ENCODE results near the gene CERS3.
A peak's percentile ranks its signal among the peaks of the same experiment; 100 is the strongest.
"Not testable (repeated sequence)": the region's sequence is repeated elsewhere in the genome, so short reads cannot be mapped to it uniquely, and the experiment has no call there.

CERS3 gene

DNA sequence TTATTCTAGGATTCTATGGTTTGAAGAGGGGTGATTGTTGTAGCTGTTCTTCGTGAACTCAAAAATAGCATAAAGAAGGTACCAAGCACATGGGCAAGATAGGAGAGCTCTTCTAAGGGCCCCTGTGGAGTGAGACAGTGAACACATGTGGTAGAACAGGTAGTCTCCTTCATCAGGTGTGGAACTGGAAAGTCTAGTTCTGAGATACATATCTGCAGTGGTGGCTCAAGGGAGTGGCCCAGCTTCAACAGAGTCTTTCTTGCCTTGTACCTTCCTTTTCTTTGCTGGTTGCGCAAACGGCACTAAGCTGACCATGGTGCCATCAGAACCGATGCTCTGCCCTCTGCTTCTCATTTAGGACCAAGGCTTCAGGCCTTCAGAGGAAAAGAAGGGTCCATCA is 65.2 kb downstream of the CERS3 start:
- H2BK15ac ChIP-seq (replicated peaks; ENCODE audit: low read depth): no peak overlapping the region

GRCh38 chr15:100461049-100461448 is 67.7 kb downstream of the CERS3 start:
- Histone ChIP-seq H3K4ac (ENCODE audit: low read depth, low read length) (no peak overlapping the region), H2BK5ac (ENCODE audit: low read length) (no peak overlapping the region), H3K23ac (ENCODE audit: low read length) (no peak overlapping the region), H4K5ac (ENCODE audit: low read length) (no peak overlapping the region), H3K56ac (ENCODE audit: low read length) (no peak overlapping the region), H3K18ac (ENCODE audit: low read length) (no peak overlapping the region), H3K27me3 (ENCODE audit: insufficient read depth, low read length, poor library complexity) (no peaks in the 10 kb centered on the region), H3K4me2 (ENCODE audit: low read length) (no peak overlapping the region), H2BK120ac (ENCODE audit: low read depth, low read length) (no peak overlapping the region), H3K9ac (ENCODE audit: low read length) (no peak overlapping the region), H3K4me1 (ENCODE audit: control insufficient read depth, low read depth, low read length) (no peaks in the 10 kb centered on the region), H4K8ac (ENCODE audit: low read depth, low read length) (no peak overlapping the region), H2BK15ac (replicated peaks; ENCODE audit: low read depth) (no peak overlapping the region), H3K4me3 (ENCODE audit: low read length) (no peak overlapping the region), H2AK5ac (ENCODE audit: low read length) (no peak overlapping the region), H3K27ac (ENCODE audit: low read depth, low read length) (no peak overlapping the region), H3K79me1 (ENCODE audit: low read length) (no peaks in the 10 kb centered on the region), H3K79me2 (ENCODE audit: control insufficient read depth, insufficient read depth, low read length) (no peaks in the 10 kb centered on the region), H3K36me3 (ENCODE audit: control insufficient read depth, insufficient read depth, low read length) (no peaks in the 10 kb centered on the region)
- WGBS (ENCODE audit: extremely low coverage, insufficient coverage, low lambda C conversion rate): no CpG with 5 or more reads among the region's 2 CpGs
- DNase-seq: no peak

More for the DNA sequence above, 65.2 kb downstream of the CERS3 start:
- H3K79me1 ChIP-seq (ENCODE audit: low read length): no peaks in the 10 kb centered on the region
- H2BK120ac ChIP-seq (ENCODE audit: low read depth, low read length): no peak overlapping the region
- no peaks in the 10 kb centered on the region for H3K79me2 ChIP-seq (ENCODE audit: control insufficient read depth, insufficient read depth, low read length)
- no peak overlapping the region for H3K23ac ChIP-seq (ENCODE audit: low read length)
- no peaks in the 10 kb centered on the region for H3K36me3 ChIP-seq (ENCODE audit: control insufficient read depth, insufficient read depth, low read length)
- H3K9ac ChIP-seq (ENCODE audit: low read length): no peak overlapping the region
- WGBS (ENCODE audit: extremely low coverage, insufficient coverage, low lambda C conversion rate): no CpG with 5 or more reads among the region's 4 CpGs
- no peak overlapping the region for H2BK5ac ChIP-seq (ENCODE audit: low read length)
- no peak overlapping the region for H3K4ac ChIP-seq (ENCODE audit: low read depth, low read length)
- H4K5ac ChIP-seq (ENCODE audit: low read length): no peak overlapping the region
- no peaks in the 10 kb centered on the region for H3K27me3 ChIP-seq (ENCODE audit: insufficient read depth, low read length, poor library complexity)
- no peak overlapping the region for H3K27ac ChIP-seq (ENCODE audit: low read depth, low read length)
- no peak overlapping the region for H2AK5ac ChIP-seq (ENCODE audit: low read length)
- H3K18ac ChIP-seq (ENCODE audit: low read length): no peak overlapping the region
- H4K8ac ChIP-seq (ENCODE audit: low read depth, low read length): no peak overlapping the region
- no peak overlapping the region for H3K56ac ChIP-seq (ENCODE audit: low read length)
- no peak overlapping the region for H3K4me2 ChIP-seq (ENCODE audit: low read length)
- H3K4me3 ChIP-seq (ENCODE audit: low read length): no peak overlapping the region
- H3K4me1 ChIP-seq (ENCODE audit: control insufficient read depth, low read depth, low read length): no peaks in the 10 kb centered on the region
- no peak for DNase-seq

GRCh38 chr15:100457201-100457600 is 71.5 kb downstream of the CERS3 start:
- no CpG with 5 or more reads among the region's 1 CpG for WGBS (ENCODE audit: extremely low coverage, insufficient coverage, low lambda C conversion rate)
- Histone ChIP-seq H3K9ac (ENCODE audit: low read length) (no peak overlapping the region), H2AK5ac (ENCODE audit: low read length) (no peak overlapping the region), H3K18ac (ENCODE audit: low read length) (no peak overlapping the region), H4K5ac (ENCODE audit: low read length) (no peak overlapping the region), H3K27ac (ENCODE audit: low read depth, low read length) (no peak overlapping the region), H3K4me1 (ENCODE audit: control insufficient read depth, low read depth, low read length) (no peaks in the 10 kb centered on the region), H3K79me2 (ENCODE audit: control insufficient read depth, insufficient read depth, low read length) (no peaks in the 10 kb centered on the region), H3K36me3 (ENCODE audit: control insufficient read depth, insufficient read depth, low read length) (no peaks in the 10 kb centered on the region), H2BK120ac (ENCODE audit: low read depth, low read length) (no peak overlapping the region), H2BK15ac (replicated peaks; ENCODE audit: low read depth) (no peak overlapping the region), H2BK5ac (ENCODE audit: low read length) (no peak overlapping the region), H3K56ac (ENCODE audit: low read length) (no peak overlapping the region), H3K79me1 (ENCODE audit: low read length) (no peaks in the 10 kb centered on the region), H3K4me3 (ENCODE audit: low read length) (no peak overlapping the region), H3K27me3 (ENCODE audit: insufficient read depth, low read length, poor library complexity) (no peaks in the 10 kb centered on the region), H3K23ac (ENCODE audit: low read length) (no peak overlapping the region), H3K4ac (ENCODE audit: low read depth, low read length) (no peak overlapping the region), H4K8ac (ENCODE audit: low read depth, low read length) (no peak overlapping the region), H3K4me2 (ENCODE audit: low read length) (no peak overlapping the region)
- DNase-seq: peak; percentile 60

DNA sequence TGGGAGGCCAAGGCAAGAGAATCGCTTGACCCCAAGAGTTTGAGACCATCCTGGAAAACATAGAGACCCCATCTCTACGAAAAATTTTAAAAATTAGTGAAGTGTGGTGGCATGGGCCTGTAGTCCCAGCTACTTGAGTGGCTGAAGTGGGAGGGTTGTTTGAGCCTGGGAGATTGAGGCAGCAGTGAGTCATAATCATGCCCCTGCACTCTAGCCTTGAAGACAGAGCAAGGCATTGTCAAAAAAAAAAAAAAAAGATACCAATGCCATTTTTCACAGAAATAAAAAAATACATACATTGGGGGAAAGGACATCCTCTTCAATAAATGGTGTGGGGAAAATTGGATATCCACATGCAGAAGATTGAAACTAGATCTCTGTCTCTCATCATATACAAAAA is 74.6 kb downstream of the CERS3 start:
- no peak overlapping the region for H2AK5ac ChIP-seq (ENCODE audit: low read length)
- no peaks in the 10 kb centered on the region for H3K4me1 ChIP-seq (ENCODE audit: control insufficient read depth, low read depth, low read length)
- no CpG with 5 or more reads among the region's 2 CpGs for WGBS (ENCODE audit: extremely low coverage, insufficient coverage, low lambda C conversion rate)
- H2BK5ac ChIP-seq (ENCODE audit: low read length): no peak overlapping the region
- H2BK120ac ChIP-seq (ENCODE audit: low read depth, low read length): no peak overlapping the region
- no peak overlapping the region for H3K23ac ChIP-seq (ENCODE audit: low read length)
- H3K4me3 ChIP-seq (ENCODE audit: low read length): no peak overlapping the region
- H3K27me3 ChIP-seq (ENCODE audit: insufficient read depth, low read length, poor library complexity): no peaks in the 10 kb centered on the region
- H3K4ac ChIP-seq (ENCODE audit: low read depth, low read length): no peak overlapping the region
- no peak overlapping the region for H3K56ac ChIP-seq (ENCODE audit: low read length)
- no peak for DNase-seq
- H3K4me2 ChIP-seq (ENCODE audit: low read length): no peak overlapping the region
- H3K18ac ChIP-seq (ENCODE audit: low read length): no peak overlapping the region
- H4K5ac ChIP-seq (ENCODE audit: low read length): no peak overlapping the region
- H3K9ac ChIP-seq (ENCODE audit: low read length): no peak overlapping the region
- no peak overlapping the region for H3K27ac ChIP-seq (ENCODE audit: low read depth, low read length)
- no peaks in the 10 kb centered on the region for H3K79me2 ChIP-seq (ENCODE audit: control insufficient read depth, insufficient read depth, low read length)
- H2BK15ac ChIP-seq (replicated peaks; ENCODE audit: low read depth): no peak overlapping the region
- H3K79me1 ChIP-seq (ENCODE audit: low read length): no peaks in the 10 kb centered on the region
- no peaks in the 10 kb centered on the region for H3K36me3 ChIP-seq (ENCODE audit: control insufficient read depth, insufficient read depth, low read length)
- no peak overlapping the region for H4K8ac ChIP-seq (ENCODE audit: low read depth, low read length)

GRCh38 chr15:100448481-100448880 is 80.3 kb downstream of the CERS3 start:
- H3K4me2 ChIP-seq (ENCODE audit: low read length): no peak overlapping the region
- no peaks in the 10 kb centered on the region for H3K79me1 ChIP-seq (ENCODE audit: low read length)
- no peaks in the 10 kb centered on the region for H3K36me3 ChIP-seq (ENCODE audit: control insufficient read depth, insufficient read depth, low read length)
- H3K27ac ChIP-seq (ENCODE audit: low read depth, low read length): no peak overlapping the region
- WGBS (ENCODE audit: extremely low coverage, insufficient coverage, low lambda C conversion rate): no CpG with 5 or more reads among the region's 2 CpGs
- H2BK5ac ChIP-seq (ENCODE audit: low read length): no peak overlapping the region
- H2AK5ac ChIP-seq (ENCODE audit: low read length): no peak overlapping the region
- no peak overlapping the region for H4K8ac ChIP-seq (ENCODE audit: low read depth, low read length)
- no peaks in the 10 kb centered on the region for H3K27me3 ChIP-seq (ENCODE audit: insufficient read depth, low read length, poor library complexity)
- no peak for DNase-seq
- H3K4me1 ChIP-seq (ENCODE audit: control insufficient read depth, low read depth, low read length): no peaks in the 10 kb centered on the region
- H3K79me2 ChIP-seq (ENCODE audit: control insufficient read depth, insufficient read depth, low read length): no peaks in the 10 kb centered on the region
- H4K5ac ChIP-seq (ENCODE audit: low read length): no peak overlapping the region
- H3K9ac ChIP-seq (ENCODE audit: low read length): no peak overlapping the region
- H3K18ac ChIP-seq (ENCODE audit: low read length): no peak overlapping the region
- H3K4ac ChIP-seq (ENCODE audit: low read depth, low read length): no peak overlapping the region
- no peak overlapping the region for H2BK15ac ChIP-seq (replicated peaks; ENCODE audit: low read depth)
- H3K23ac ChIP-seq (ENCODE audit: low read length): no peak overlapping the region
- no peak overlapping the region for H3K4me3 ChIP-seq (ENCODE audit: low read length)
- H3K56ac ChIP-seq (ENCODE audit: low read length): no peak overlapping the region
- no peak overlapping the region for H2BK120ac ChIP-seq (ENCODE audit: low read depth, low read length)

GRCh38 chr15:100441063-100441462 is 87.7 kb downstream of the CERS3 start:
- H3K9ac ChIP-seq (ENCODE audit: low read length); H3K4me2 ChIP-seq (ENCODE audit: low read length); H2AK5ac ChIP-seq (ENCODE audit: low read length); DNase-seq; H4K5ac ChIP-seq (ENCODE audit: low read length); H3K79me2 ChIP-seq (ENCODE audit: control insufficient read depth, insufficient read depth, low read length); H3K27me3 ChIP-seq (ENCODE audit: insufficient read depth, low read length, poor library complexity); H3K27ac ChIP-seq (ENCODE audit: low read depth, low read length); H3K4ac ChIP-seq (ENCODE audit: low read depth, low read length); H3K4me1 ChIP-seq (ENCODE audit: control insufficient read depth, low read depth, low read length); H3K56ac ChIP-seq (ENCODE audit: low read length); H2BK5ac ChIP-seq (ENCODE audit: low read length); H2BK120ac ChIP-seq (ENCODE audit: low read depth, low read length); H4K8ac ChIP-seq (ENCODE audit: low read depth, low read length); H2BK15ac ChIP-seq (replicated peaks; ENCODE audit: low read depth); H3K36me3 ChIP-seq (ENCODE audit: control insufficient read depth, insufficient read depth, low read length); H3K79me1 ChIP-seq (ENCODE audit: low read length); H3K18ac ChIP-seq (ENCODE audit: low read length); H3K4me3 ChIP-seq (ENCODE audit: low read length); H3K23ac ChIP-seq (ENCODE audit: low read length): not testable (repeated sequence)
- WGBS (ENCODE audit: extremely low coverage, insufficient coverage, low lambda C conversion rate): no CpG with 5 or more reads among the region's 11 CpGs

Measured in mesendoderm (in vitro differentiated cells).